Measurements from ENCODE around the gene EHMT1. TPM values are rescaled to one million over a fixed set of nuclear protein-coding genes. Genes with fewer than 3 reads are reported as not detected.
"Not testable (repeated sequence)": the region's sequence is repeated elsewhere in the genome, so short reads cannot be mapped to it uniquely, and the experiment has no call there.

Gene EHMT1
- total RNA-seq, 1 experiment from 2014 or later, result 46.0 TPM

- in situ Hi-C loops (cut with HindIII; ENCODE audit: low pct_unique_long_range_greater_than_20kb, low sequenced_read_pairs), result no loop called here
- DNase-seq (ENCODE audit: low read depth), result no peak
These were observed 176.4 kb downstream of the EHMT1 start for GRCh38 chr9:137795156-137795666.

- DNase-seq (ENCODE audit: low read depth), result no peak
- in situ Hi-C loops (cut with HindIII; ENCODE audit: low pct_unique_long_range_greater_than_20kb, low sequenced_read_pairs), result no loop called here
These were observed 178.7 kb downstream of the EHMT1 start for GRCh38 chr9:137797206-137798120.

GRCh38 chr9:137798142-137798541 is 179.3 kb downstream of the EHMT1 start:
- in situ Hi-C loops (cut with HindIII; ENCODE audit: low pct_unique_long_range_greater_than_20kb, low sequenced_read_pairs), result no loop called here
- DNase-seq (ENCODE audit: low read depth), result no peak

- no peak for DNase-seq (ENCODE audit: low read depth)
- in situ Hi-C loops (cut with HindIII; ENCODE audit: low pct_unique_long_range_greater_than_20kb, low sequenced_read_pairs), result no loop called here
These were observed 180.3 kb downstream of the EHMT1 start for GRCh38 chr9:137798901-137799629.

- no peak for DNase-seq (ENCODE audit: low read depth)
- in situ Hi-C loops (cut with HindIII; ENCODE audit: low pct_unique_long_range_greater_than_20kb, low sequenced_read_pairs), result no loop called here
These were observed 180.8 kb downstream of the EHMT1 start for GRCh38 chr9:137799630-137799983.

- DNase-seq (ENCODE audit: low read depth), result no peak
- in situ Hi-C loops (cut with HindIII; ENCODE audit: low pct_unique_long_range_greater_than_20kb, low sequenced_read_pairs), result no loop called here
These were observed 181.6 kb downstream of the EHMT1 start for GRCh38 chr9:137800196-137801022.

GRCh38 chr9:137801023-137801319 is 182.2 kb downstream of the EHMT1 start:
- in situ Hi-C loops (cut with HindIII; ENCODE audit: low pct_unique_long_range_greater_than_20kb, low sequenced_read_pairs), result no loop called here
- no peak for DNase-seq (ENCODE audit: low read depth)

GRCh38 chr9:137802021-137802420 is 183.2 kb downstream of the EHMT1 start:
- in situ Hi-C loops (cut with HindIII; ENCODE audit: low pct_unique_long_range_greater_than_20kb, low sequenced_read_pairs), result no loop called here
- DNase-seq (ENCODE audit: low read depth), result no peak

GRCh38 chr9:137802521-137803243 is 183.9 kb downstream of the EHMT1 start:
- DNase-seq (ENCODE audit: low read depth), result no peak
- in situ Hi-C loops (cut with HindIII; ENCODE audit: low pct_unique_long_range_greater_than_20kb, low sequenced_read_pairs), result no loop called here

GRCh38 chr9:137804908-137805630 is 186.3 kb downstream of the EHMT1 start:
- in situ Hi-C loops (cut with HindIII; ENCODE audit: low pct_unique_long_range_greater_than_20kb, low sequenced_read_pairs), result no loop called here
- no peak for DNase-seq (ENCODE audit: low read depth)

- no peak for DNase-seq (ENCODE audit: low read depth)
- in situ Hi-C loops (cut with HindIII; ENCODE audit: low pct_unique_long_range_greater_than_20kb, low sequenced_read_pairs), result no loop called here
These were observed 189.2 kb downstream of the EHMT1 start for GRCh38 chr9:137807721-137808703.

GRCh38 chr9:137809040-137809576 is 190.3 kb downstream of the EHMT1 start:
- in situ Hi-C loops (cut with HindIII; ENCODE audit: low pct_unique_long_range_greater_than_20kb, low sequenced_read_pairs), result no loop called here
- no peak for DNase-seq (ENCODE audit: low read depth)

GRCh38 chr9:137809726-137810450 is 191.1 kb downstream of the EHMT1 start:
- DNase-seq (ENCODE audit: low read depth); in situ Hi-C loops (cut with HindIII; ENCODE audit: low pct_unique_long_range_greater_than_20kb, low sequenced_read_pairs): not testable (repeated sequence)

GRCh38 chr9:137811283-137811870 is 192.6 kb downstream of the EHMT1 start:
- in situ Hi-C loops (cut with HindIII; ENCODE audit: low pct_unique_long_range_greater_than_20kb, low sequenced_read_pairs), result no loop called here
- no peak for DNase-seq (ENCODE audit: low read depth)

GRCh38 chr9:137812356-137813023 is 193.7 kb downstream of the EHMT1 start:
- in situ Hi-C loops (cut with HindIII; ENCODE audit: low pct_unique_long_range_greater_than_20kb, low sequenced_read_pairs), result no loop called here
- DNase-seq (ENCODE audit: low read depth), result no peak
